ENCODE data around the gene CAMP.
"Not testable (repeated sequence)": the region's sequence is repeated elsewhere in the genome, so short reads cannot be mapped to it uniquely, and the experiment has no call there.

CAMP gene

GRCh38 chr3:48210534-48210933, 12.8 kb upstream of the CAMP start:
- not testable (repeated sequence) for DNase-seq (ENCODE audit: low read depth); H3K4me3 ChIP-seq (ENCODE audit: low read depth, low read length)

- DNase-seq (ENCODE audit: low read depth); H3K4me3 ChIP-seq (ENCODE audit: low read depth, low read length): not testable (repeated sequence)
Observed at GRCh38 chr3:48211776-48212175, 11.5 kb upstream of the CAMP start.

- no peak for DNase-seq (ENCODE audit: low read depth)
Observed at GRCh38 chr3:48214225-48214624, 9.1 kb upstream of the CAMP start.

GRCh38 chr3:48215019-48215418, 8.3 kb upstream of the CAMP start:
- no peak for DNase-seq (ENCODE audit: low read depth)
- H3K4me3 ChIP-seq (ENCODE audit: low read depth, low read length), result no peak overlapping the region

More at GRCh38 chr3:48214225-48214624, 9.1 kb upstream of the CAMP start:
- H3K4me3 ChIP-seq (ENCODE audit: low read depth, low read length), result no peak overlapping the region

- H3K4me3 ChIP-seq (ENCODE audit: low read depth, low read length), result no peak overlapping the region
- peak; percentile 5 for DNase-seq (ENCODE audit: low read depth)
Observed at GRCh38 chr3:48215466-48215865, 7.8 kb upstream of the CAMP start.

- DNase-seq (ENCODE audit: low read depth), result peak; percentile 1
Observed at GRCh38 chr3:48215876-48216275, 7.4 kb upstream of the CAMP start.

GRCh38 chr3:48217449-48217848, 5.8 kb upstream of the CAMP start:
- no peak overlapping the region for H3K4me3 ChIP-seq (ENCODE audit: low read depth, low read length)
- DNase-seq (ENCODE audit: low read depth), result no peak

More at GRCh38 chr3:48215876-48216275, 7.4 kb upstream of the CAMP start:
- no peak overlapping the region for H3K4me3 ChIP-seq (ENCODE audit: low read depth, low read length)

GRCh38 chr3:48218537-48218936, 4.8 kb upstream of the CAMP start:
- DNase-seq (ENCODE audit: low read depth), result no peak
- no peak overlapping the region for H3K4me3 ChIP-seq (ENCODE audit: low read depth, low read length)

- DNase-seq (ENCODE audit: low read depth), result no peak
- no peak overlapping the region for H3K4me3 ChIP-seq (ENCODE audit: low read depth, low read length)
Observed at GRCh38 chr3:48219543-48219942, 3.8 kb upstream of the CAMP start.

- no peak for DNase-seq (ENCODE audit: low read depth)
- no peak overlapping the region for H3K4me3 ChIP-seq (ENCODE audit: low read depth, low read length)
Observed at GRCh38 chr3:48220746-48221145, 2.5 kb upstream of the CAMP start.

GRCh38 chr3:48225587-48225986, 2.3 kb downstream of the CAMP start:
- no peak for DNase-seq (ENCODE audit: low read depth)
- H3K4me3 ChIP-seq (ENCODE audit: low read depth, low read length), result no peak overlapping the region

GRCh38 chr3:48226939-48227338, 3.6 kb downstream of the CAMP start:
- DNase-seq (ENCODE audit: low read depth), result no peak

GRCh38 chr3:48232232-48232631, 8.9 kb downstream of the CAMP start:
- no peak for DNase-seq (ENCODE audit: low read depth)
- no peak overlapping the region for H3K4me3 ChIP-seq (ENCODE audit: low read depth, low read length)

More at GRCh38 chr3:48226939-48227338, 3.6 kb downstream of the CAMP start:
- no peak overlapping the region for H3K4me3 ChIP-seq (ENCODE audit: low read depth, low read length)

- H3K4me3 ChIP-seq (ENCODE audit: low read depth, low read length), result no peak overlapping the region
- DNase-seq (ENCODE audit: low read depth), result no peak
Observed at GRCh38 chr3:48232734-48233133, 9.4 kb downstream of the CAMP start.

GRCh38 chr3:48233542-48233941, 10.2 kb downstream of the CAMP start:
- no peak overlapping the region for H3K4me3 ChIP-seq (ENCODE audit: low read depth, low read length)
- no peak for DNase-seq (ENCODE audit: low read depth)

- no peak for DNase-seq (ENCODE audit: low read depth)
- no peak overlapping the region for H3K4me3 ChIP-seq (ENCODE audit: low read depth, low read length)
Observed at GRCh38 chr3:48236531-48236930, 13.2 kb downstream of the CAMP start.

GRCh38 chr3:48238531-48239085, 15.3 kb downstream of the CAMP start:
- no peak overlapping the region for H3K4me3 ChIP-seq (ENCODE audit: low read depth, low read length)
- DNase-seq (ENCODE audit: low read depth), result no peak

GRCh38 chr3:48240000-48240963, 17.0 kb downstream of the CAMP start:
- no peak for DNase-seq (ENCODE audit: low read depth)
- peak overlapping the region; percentile 94 for H3K4me3 ChIP-seq (ENCODE audit: low read depth, low read length)

- DNase-seq (ENCODE audit: low read depth), result no peak
- peak overlapping the region; percentile 94 for H3K4me3 ChIP-seq (ENCODE audit: low read depth, low read length)
Observed at GRCh38 chr3:48241796-48242455, 18.6 kb downstream of the CAMP start.

- no peak for DNase-seq (ENCODE audit: low read depth)
Observed at GRCh38 chr3:48243886-48244285, 20.6 kb downstream of the CAMP start.

More at GRCh38 chr3:48243886-48244285, 20.6 kb downstream of the CAMP start:
- no peak overlapping the region for H3K4me3 ChIP-seq (ENCODE audit: low read depth, low read length)

Data from skeletal muscle cell (primary cell).